HepG2 (cell line): ENCODE data around the gene SYVN1. TPM values are rescaled to one million over a fixed set of nuclear protein-coding genes. Genes with fewer than 3 reads are reported as not detected.
A peak's percentile ranks its signal among the peaks of the same experiment; 100 is the strongest.

Experiments
- ARNT ChIP-seq: fragments of 450-650 bp; IDR thresholded peaks from 2 replicates; pipeline ENCODE4 v1.6.1; 2017
- FOSL2 ChIP-seq: sonication (generic); formaldehyde crosslinking; IDR thresholded peaks from 2 replicates; pipeline ENCODE4 v1.4.0; 2020; ENCODE audit warnings: missing genetic modification reagents
- JUNB ChIP-seq: sonication (generic); formaldehyde crosslinking; IDR thresholded peaks from 2 replicates; pipeline ENCODE4 v1.8.0; 2022; ENCODE audit warnings: missing genetic modification reagents, mild to moderate bottlenecking, borderline replicate concordance
- NFIB ChIP-seq: sonication (generic); formaldehyde crosslinking; IDR thresholded peaks from 2 replicates; pipeline ENCODE4 v1.9.0; 2021; ENCODE audit warnings: missing genetic modification reagents, mild to moderate bottlenecking, borderline replicate concordance
- PCBP2 ChIP-seq: fragments of 200-400 bp; formaldehyde crosslinking; optimal IDR thresholded peaks from 2 replicates; pipeline ENCODE3; 2018; ENCODE audit warnings: low read length, low read depth; ENCODE audit not compliant: poor library complexity, severe bottlenecking
- TCF7 ChIP-seq: sonication (generic); IDR thresholded peaks from 2 replicates; pipeline ENCODE4 v1.6.1; 2016; ENCODE audit warnings: antibody characterized with exemption, low read depth
- TRIM24 ChIP-seq: sonication (generic); formaldehyde crosslinking; IDR thresholded peaks from 2 replicates; pipeline ENCODE4 v1.8.0; 2022; ENCODE audit warnings: mild to moderate bottlenecking, missing genetic modification reagents
- ZBTB42 ChIP-seq: sonication (generic); formaldehyde crosslinking; IDR thresholded peaks from 2 replicates; pipeline ENCODE4 v1.5.0; 2020; ENCODE audit warnings: mild to moderate bottlenecking, missing genetic modification reagents
- ZBTB46 ChIP-seq: sonication (generic); formaldehyde crosslinking; IDR thresholded peaks from 2 replicates; pipeline ENCODE4 v1.4.0; 2020; ENCODE audit warnings: mild to moderate bottlenecking, missing genetic modification reagents, borderline replicate concordance
- ZMYM3 ChIP-seq: sonication (generic); formaldehyde crosslinking; IDR thresholded peaks from 2 replicates; pipeline ENCODE4 v1.5.1; 2020; ENCODE audit warnings: mild to moderate bottlenecking, missing genetic modification reagents
- ZNF207 ChIP-seq: fragments of 450-650 bp; IDR thresholded peaks from 2 replicates; pipeline ENCODE4 v1.6.1; 2016; ENCODE audit warnings: antibody characterized with exemption, borderline replicate concordance
- ZNF577 ChIP-seq: sonication (generic); formaldehyde crosslinking; IDR thresholded peaks from 2 replicates; pipeline ENCODE4 v1.4.0; 2020; ENCODE audit warnings: mild to moderate bottlenecking, low read depth, missing genetic modification reagents, borderline replicate concordance
- ZNF616 ChIP-seq: sonication (generic); formaldehyde crosslinking; IDR thresholded peaks from 2 replicates; pipeline ENCODE4 v1.5.0; 2020; ENCODE audit warnings: low read depth, mild to moderate bottlenecking, missing genetic modification reagents
- ZNF691 ChIP-seq: sonication (generic); formaldehyde crosslinking; IDR thresholded peaks from 2 replicates; pipeline ENCODE4 v1.4.0; 2020; ENCODE audit warnings: missing genetic modification reagents, low read depth, mild to moderate bottlenecking, borderline replicate concordance
- ZNF747 ChIP-seq: sonication (generic); formaldehyde crosslinking; IDR thresholded peaks from 2 replicates; pipeline ENCODE4 v1.8.1; 2023; ENCODE audit warnings: missing genetic modification reagents, mild to moderate bottlenecking, borderline replicate concordance
- ZNF788 ChIP-seq: sonication (generic); formaldehyde crosslinking; IDR thresholded peaks from 2 replicates; pipeline ENCODE4 v1.5.0; 2020; ENCODE audit warnings: mild to moderate bottlenecking, missing genetic modification reagents, borderline replicate concordance
- ZNF790 ChIP-seq: sonication (generic); formaldehyde crosslinking; IDR thresholded peaks from 2 replicates; pipeline ENCODE4 v1.8.0; 2022; ENCODE audit warnings: missing genetic modification reagents, mild to moderate bottlenecking, borderline replicate concordance
- ZZZ3 ChIP-seq: sonication (generic); formaldehyde crosslinking; IDR thresholded peaks from 2 replicates; pipeline ENCODE4 v1.4.0; 2020; ENCODE audit warnings: missing genetic modification reagents, mild to moderate bottlenecking, borderline replicate concordance
- polyA plus RNA-seq, 8 experiments: library from polyadenylated mRNA; depleted of rRNA in 3 of 8; stranded (reverse) in 7 of 8; unstranded in 1 of 8; fragments of >200 nt; fragmentation: Illumina TruSeq in 4 of 8; extraction: Trizol in 4 of 8; gene quantifications; 2 replicates each; pipeline versions ENCODE4 v1.2.1 to v1.2.3, GENCODE V29; 2011 to 2016; ENCODE audit warnings: low read depth in 4 of 8, missing spikeins in 1 of 8, mixed read lengths in 1 of 8; ENCODE audit not compliant: insufficient read depth in 1 of 8
- total RNA-seq, 5 experiments: library from RNA; depleted of rRNA; stranded (reverse); fragments of >200 nt; fragmentation: Illumina TruSeq; extraction: Trizol; gene quantifications; 2 replicates each; pipeline ENCODE4 v1.2.3, GENCODE V29; 2016; ENCODE audit warnings: low read depth in 1 of 5
- TF ChIP-seq, protein P1 (sequence below): sonication (generic); formaldehyde crosslinking; IDR thresholded peaks from 2 replicates; pipeline ENCODE4 v1.5.0; 2020; ENCODE audit warnings: missing genetic modification reagents
- TF ChIP-seq, protein P2 (sequence below): sonication (generic); formaldehyde crosslinking; conservative IDR thresholded peaks from 2 replicates; pipeline ENCODE4 v1.4.0; 2020; ENCODE audit warnings: missing genetic modification reagents
- TF ChIP-seq, protein P3 (sequence below): sonication (generic); formaldehyde crosslinking; IDR thresholded peaks from 2 replicates; pipeline ENCODE4 v1.9.0; 2021; ENCODE audit warnings: missing genetic modification reagents, borderline replicate concordance

Gene SYVN1
- total and polyA plus RNA-seq, 2 of the 13 experiments (the other 11 are each of a cell fraction or from before 2014, with no cell fraction given), result 10.3 to 22.5 TPM

DNA sequence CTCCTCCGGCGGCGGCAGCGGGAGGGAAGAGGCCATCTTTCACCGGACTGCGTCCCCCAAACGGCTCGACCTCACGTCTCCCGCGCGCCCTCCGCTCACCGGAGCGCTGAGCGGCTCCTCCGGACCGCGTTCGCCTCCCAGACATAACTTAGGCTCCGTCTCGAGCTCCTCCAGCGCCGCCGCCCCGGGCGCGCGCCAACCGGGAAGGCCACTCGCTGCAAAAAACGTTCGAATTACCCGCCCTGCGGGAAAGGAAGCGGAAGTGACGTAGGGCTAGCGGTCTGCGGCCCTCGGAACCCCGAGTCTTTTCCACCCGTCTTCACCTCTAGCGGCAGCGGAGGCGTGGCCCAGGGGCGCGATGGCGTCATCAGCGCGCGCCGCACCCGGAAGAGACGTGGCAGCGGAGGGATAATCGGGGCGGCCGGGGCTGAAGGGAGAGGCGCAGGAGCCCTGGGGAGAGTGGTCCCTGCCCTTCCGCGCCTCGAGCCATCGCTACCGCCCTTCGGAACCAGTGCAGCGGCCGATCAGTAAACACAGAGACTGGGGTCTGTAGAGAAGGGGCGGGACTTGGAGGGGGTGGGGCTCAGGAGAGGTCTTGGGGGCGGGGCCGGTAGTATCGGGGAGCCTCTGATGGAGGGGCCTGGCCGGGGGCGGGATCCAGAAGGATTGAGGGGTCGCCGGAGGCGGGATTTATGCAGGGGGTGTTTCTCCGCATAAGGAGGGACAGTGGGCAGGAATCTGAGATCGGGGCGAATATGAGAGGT lies 50.3 kb downstream of the SYVN1 start, which contains the start of the genes CDCA5 and ZFPL1 (continued):
- TF ChIP-seq, protein P1, sequence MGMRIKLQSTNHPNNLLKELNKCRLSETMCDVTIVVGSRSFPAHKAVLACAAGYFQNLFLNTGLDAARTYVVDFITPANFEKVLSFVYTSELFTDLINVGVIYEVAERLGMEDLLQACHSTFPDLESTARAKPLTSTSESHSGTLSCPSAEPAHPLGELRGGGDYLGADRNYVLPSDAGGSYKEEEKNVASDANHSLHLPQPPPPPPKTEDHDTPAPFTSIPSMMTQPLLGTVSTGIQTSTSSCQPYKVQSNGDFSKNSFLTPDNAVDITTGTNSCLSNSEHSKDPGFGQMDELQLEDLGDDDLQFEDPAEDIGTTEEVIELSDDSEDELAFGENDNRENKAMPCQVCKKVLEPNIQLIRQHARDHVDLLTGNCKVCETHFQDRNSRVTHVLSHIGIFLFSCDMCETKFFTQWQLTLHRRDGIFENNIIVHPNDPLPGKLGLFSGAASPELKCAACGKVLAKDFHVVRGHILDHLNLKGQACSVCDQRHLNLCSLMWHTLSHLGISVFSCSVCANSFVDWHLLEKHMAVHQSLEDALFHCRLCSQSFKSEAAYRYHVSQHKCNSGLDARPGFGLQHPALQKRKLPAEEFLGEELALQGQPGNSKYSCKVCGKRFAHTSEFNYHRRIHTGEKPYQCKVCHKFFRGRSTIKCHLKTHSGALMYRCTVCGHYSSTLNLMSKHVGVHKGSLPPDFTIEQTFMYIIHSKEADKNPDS (CRISPR knock-in tag), result 0 out of 2 replicates have a peak, but pooled peaks have one; percentile 53
- TF ChIP-seq ZBTB42 (CRISPR knock-in tag), result 0 out of 2 replicates have a peak, but pooled peaks have one; percentile 41
- TF ChIP-seq ZMYM3 (CRISPR knock-in tag), result no peak
- TF ChIP-seq FOSL2 (CRISPR knock-in tag), result peak; percentile 53
- TF ChIP-seq, protein P2, sequence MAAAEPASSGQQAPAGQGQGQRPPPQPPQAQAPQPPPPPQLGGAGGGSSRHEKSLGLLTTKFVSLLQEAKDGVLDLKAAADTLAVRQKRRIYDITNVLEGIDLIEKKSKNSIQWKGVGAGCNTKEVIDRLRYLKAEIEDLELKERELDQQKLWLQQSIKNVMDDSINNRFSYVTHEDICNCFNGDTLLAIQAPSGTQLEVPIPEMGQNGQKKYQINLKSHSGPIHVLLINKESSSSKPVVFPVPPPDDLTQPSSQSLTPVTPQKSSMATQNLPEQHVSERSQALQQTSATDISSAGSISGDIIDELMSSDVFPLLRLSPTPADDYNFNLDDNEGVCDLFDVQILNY (CRISPR knock-in tag), result peak; percentile 100
- TF ChIP-seq NFIB (CRISPR knock-in tag), result no peak
- TF ChIP-seq ZNF577 (CRISPR knock-in tag), result no peak
- TF ChIP-seq ZZZ3 (CRISPR knock-in tag), result peak; percentile 92; the same call in 1 of the 2 replicates
- TF ChIP-seq ZNF747 (CRISPR knock-in tag), result peak; percentile 84; the same call in 1 of the 2 replicates
- no peak for TF ChIP-seq PCBP2
- TF ChIP-seq ZNF788 (CRISPR knock-in tag), result peak; percentile 96; the same call in 1 of the 2 replicates
- TF ChIP-seq JUNB (CRISPR knock-in tag), result 0 out of 2 replicates have a peak, but pooled peaks have one; percentile 38
- TF ChIP-seq ZNF207, result no peak
- peak; percentile 74; the same call in 1 of the 2 replicates for TF ChIP-seq ZNF691 (CRISPR knock-in tag)
- TF ChIP-seq, protein P3, sequence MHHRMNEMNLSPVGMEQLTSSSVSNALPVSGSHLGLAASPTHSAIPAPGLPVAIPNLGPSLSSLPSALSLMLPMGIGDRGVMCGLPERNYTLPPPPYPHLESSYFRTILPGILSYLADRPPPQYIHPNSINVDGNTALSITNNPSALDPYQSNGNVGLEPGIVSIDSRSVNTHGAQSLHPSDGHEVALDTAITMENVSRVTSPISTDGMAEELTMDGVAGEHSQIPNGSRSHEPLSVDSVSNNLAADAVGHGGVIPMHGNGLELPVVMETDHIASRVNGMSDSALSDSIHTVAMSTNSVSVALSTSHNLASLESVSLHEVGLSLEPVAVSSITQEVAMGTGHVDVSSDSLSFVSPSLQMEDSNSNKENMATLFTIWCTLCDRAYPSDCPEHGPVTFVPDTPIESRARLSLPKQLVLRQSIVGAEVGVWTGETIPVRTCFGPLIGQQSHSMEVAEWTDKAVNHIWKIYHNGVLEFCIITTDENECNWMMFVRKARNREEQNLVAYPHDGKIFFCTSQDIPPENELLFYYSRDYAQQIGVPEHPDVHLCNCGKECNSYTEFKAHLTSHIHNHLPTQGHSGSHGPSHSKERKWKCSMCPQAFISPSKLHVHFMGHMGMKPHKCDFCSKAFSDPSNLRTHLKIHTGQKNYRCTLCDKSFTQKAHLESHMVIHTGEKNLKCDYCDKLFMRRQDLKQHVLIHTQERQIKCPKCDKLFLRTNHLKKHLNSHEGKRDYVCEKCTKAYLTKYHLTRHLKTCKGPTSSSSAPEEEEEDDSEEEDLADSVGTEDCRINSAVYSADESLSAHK (CRISPR knock-in tag), result no peak
- no peak for TF ChIP-seq TCF7
- no peak for TF ChIP-seq ZBTB46 (CRISPR knock-in tag)
- TF ChIP-seq ZNF790 (CRISPR knock-in tag), result peak; percentile 81; the same call in 1 of the 2 replicates
- no peak for TF ChIP-seq ARNT
- no peak for TF ChIP-seq ZNF616 (CRISPR knock-in tag)
- TF ChIP-seq TRIM24, result no peak
